Neural cell (in vitro differentiated cells): ENCODE measurements around the gene CD1C.

Experiments
- EP300 ChIP-seq: fragments of 450-650 bp; conservative IDR thresholded peaks from 2 replicates; pipeline ENCODE4 v1.6.1; 2014; ENCODE audit warnings: antibody characterized with exemption, mild to moderate bottlenecking, moderate library complexity; ENCODE audit not compliant: poor library complexity, severe bottlenecking
- EZH2 ChIP-seq: fragments of 200-600, 300-800 bp; shearing (Covaris generic), sonication (generic); IDR thresholded peaks from 2 replicates; pipeline ENCODE4 v1.6.1; 2014; ENCODE audit warnings: antibody characterized with exemption, low read length, borderline replicate concordance, mild to moderate bottlenecking; ENCODE audit not compliant: insufficient read depth, poor library complexity, severe bottlenecking
- MXI1 ChIP-seq: fragments of 450-650 bp; conservative IDR thresholded peaks from 2 replicates; pipeline ENCODE4 v1.6.1; 2014; ENCODE audit warnings: antibody characterized with exemption, mild to moderate bottlenecking; ENCODE audit not compliant: poor library complexity, severe bottlenecking
- POLR2AphosphoS5 ChIP-seq: IDR thresholded peaks from 2 replicates; pipeline ENCODE4 v1.6.1; 2012
- RAD21 ChIP-seq: fragments of 450-650 bp; conservative IDR thresholded peaks from 2 replicates; pipeline ENCODE4 v1.6.1; 2014; ENCODE audit warnings: antibody characterized with exemption, mild to moderate bottlenecking, moderate library complexity
- REST ChIP-seq: IDR thresholded peaks from 2 replicates; pipeline ENCODE4 v1.6.1; 2012; ENCODE audit warnings: borderline replicate concordance
- SMC3 ChIP-seq: fragments of 450-650 bp; conservative IDR thresholded peaks from 2 replicates; pipeline ENCODE4 v1.6.1; 2014; ENCODE audit warnings: antibody characterized with exemption, mild to moderate bottlenecking, moderate library complexity; ENCODE audit not compliant: poor library complexity
- TAF1 ChIP-seq: IDR thresholded peaks from 2 replicates; pipeline ENCODE4 v1.6.1; 2012; ENCODE audit warnings: low read depth
- TF ChIP-seq, protein P1 (sequence below): fragments of 450-650 bp; IDR thresholded peaks from 2 replicates; pipeline ENCODE4 v1.5.1; 2014; ENCODE audit warnings: antibody characterized with exemption, mild to moderate bottlenecking, moderate library complexity; ENCODE audit not compliant: poor library complexity, severe bottlenecking

GRCh38 chr1:158290321-158290844 lies 660 bp downstream of the CD1C start:
- TF ChIP-seq POLR2AphosphoS5 (no peak), EZH2 (no peak), TAF1 (no peak), SMC3 (no peak), REST (no peak), EP300 (no peak), RAD21 (no peak), MXI1 (no peak)
- TF ChIP-seq, protein P1, sequence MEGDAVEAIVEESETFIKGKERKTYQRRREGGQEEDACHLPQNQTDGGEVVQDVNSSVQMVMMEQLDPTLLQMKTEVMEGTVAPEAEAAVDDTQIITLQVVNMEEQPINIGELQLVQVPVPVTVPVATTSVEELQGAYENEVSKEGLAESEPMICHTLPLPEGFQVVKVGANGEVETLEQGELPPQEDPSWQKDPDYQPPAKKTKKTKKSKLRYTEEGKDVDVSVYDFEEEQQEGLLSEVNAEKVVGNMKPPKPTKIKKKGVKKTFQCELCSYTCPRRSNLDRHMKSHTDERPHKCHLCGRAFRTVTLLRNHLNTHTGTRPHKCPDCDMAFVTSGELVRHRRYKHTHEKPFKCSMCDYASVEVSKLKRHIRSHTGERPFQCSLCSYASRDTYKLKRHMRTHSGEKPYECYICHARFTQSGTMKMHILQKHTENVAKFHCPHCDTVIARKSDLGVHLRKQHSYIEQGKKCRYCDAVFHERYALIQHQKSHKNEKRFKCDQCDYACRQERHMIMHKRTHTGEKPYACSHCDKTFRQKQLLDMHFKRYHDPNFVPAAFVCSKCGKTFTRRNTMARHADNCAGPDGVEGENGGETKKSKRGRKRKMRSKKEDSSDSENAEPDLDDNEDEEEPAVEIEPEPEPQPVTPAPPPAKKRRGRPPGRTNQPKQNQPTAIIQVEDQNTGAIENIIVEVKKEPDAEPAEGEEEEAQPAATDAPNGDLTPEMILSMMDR: no peak
